NCI-H524 treated with DMSO at 0.1 percent for 48 hours (cell line): ENCODE data around the gene PRAF2.
A peak's percentile ranks its signal among the peaks of the same experiment; 100 is the strongest.

Experiments used
- DNase-seq: peaks from one replicate; lab custom pipeline; 2025; lab: John Stamatoyannopoulos, UW

The PRAF2 gene

GRCh38 chrX:49073601-49074575 lies at the start of gene PRAF2:
Gene PRAF2 (minus strand): TSS chrX:49074002. CDS start chrX:49073987, 15 bp downstream.
- DNase-seq: peak; percentile 52

GRCh38 chrX:49122499-49122898 lies 48.7 kb upstream of the PRAF2 start:
- DNase-seq: no peak

GRCh38 chrX:49120091-49120490 lies 46.3 kb upstream of the PRAF2 start:
- DNase-seq: no peak

- DNase-seq: no peak
Observed at GRCh38 chrX:49117581-49117980, 43.8 kb upstream of the PRAF2 start.

DNA sequence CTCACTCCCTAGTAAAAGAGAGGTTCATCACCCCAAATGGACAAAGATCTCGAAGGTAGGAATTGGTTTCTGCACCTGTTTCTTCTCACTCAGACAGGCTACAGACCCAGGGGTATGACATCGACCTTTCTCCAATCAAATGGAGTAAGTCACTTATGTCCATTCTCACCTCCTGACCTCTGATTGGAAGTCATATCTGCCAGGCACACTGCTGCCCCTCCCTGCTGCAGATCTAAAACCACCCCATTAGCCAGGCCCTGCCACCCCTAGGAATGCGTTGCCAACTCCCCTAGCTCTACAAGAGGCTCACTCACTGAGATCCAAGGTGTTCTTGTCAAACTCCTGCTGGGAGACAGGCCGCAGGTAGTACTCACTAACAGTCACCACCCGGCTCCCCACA lies 42.9 kb upstream of the PRAF2 start:
- no peak for DNase-seq

DNA sequence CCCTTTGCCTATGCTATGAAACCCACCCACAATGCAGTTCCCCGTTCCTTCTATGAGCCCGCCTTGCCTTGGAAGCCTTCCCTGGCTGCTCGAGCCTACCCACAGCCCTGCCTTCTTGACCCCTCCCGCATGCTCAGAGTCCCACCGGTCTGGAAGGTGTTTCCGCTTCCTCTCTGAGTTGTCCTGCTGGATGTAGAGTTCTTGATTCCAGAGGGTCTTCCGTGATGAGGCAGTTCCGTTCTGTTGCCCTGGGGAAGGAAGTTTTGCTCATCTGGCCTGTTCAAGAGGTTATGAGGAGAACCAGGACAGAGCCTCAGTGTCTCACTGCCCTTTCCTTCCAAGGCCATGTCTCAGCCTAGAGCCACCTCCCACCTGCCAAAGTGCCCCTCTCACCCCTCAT lies 42.3 kb upstream of the PRAF2 start:
- DNase-seq: no peak

- no peak for DNase-seq
Observed at GRCh38 chrX:49111791-49112190, 38.0 kb upstream of the PRAF2 start.

GRCh38 chrX:49110417-49110816 lies 36.6 kb upstream of the PRAF2 start:
- DNase-seq: no peak

GRCh38 chrX:49108641-49109040 lies 34.8 kb upstream of the PRAF2 start:
- DNase-seq: no peak

GRCh38 chrX:49106930-49107329 lies 33.1 kb upstream of the PRAF2 start:
- DNase-seq: no peak

DNA sequence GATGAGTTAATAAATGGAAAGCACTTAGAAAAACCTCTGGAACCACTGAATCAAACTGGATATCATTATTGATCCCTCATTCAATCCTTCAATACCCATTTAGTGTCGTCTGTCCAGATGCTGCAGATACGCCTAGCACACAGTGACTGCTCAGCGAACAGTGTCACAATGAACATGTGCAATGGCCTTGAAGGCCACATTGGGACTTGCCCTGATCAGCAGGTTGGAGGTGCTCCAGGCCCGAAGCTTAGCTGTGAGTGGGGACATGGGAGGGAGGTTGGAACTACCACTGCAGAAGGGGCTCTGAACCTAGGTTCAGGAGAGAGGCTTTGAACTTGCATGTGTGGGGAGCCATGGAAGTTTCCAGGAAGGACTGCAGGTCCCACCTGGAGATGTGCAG lies 32.5 kb upstream of the PRAF2 start:
- no peak for DNase-seq

DNA sequence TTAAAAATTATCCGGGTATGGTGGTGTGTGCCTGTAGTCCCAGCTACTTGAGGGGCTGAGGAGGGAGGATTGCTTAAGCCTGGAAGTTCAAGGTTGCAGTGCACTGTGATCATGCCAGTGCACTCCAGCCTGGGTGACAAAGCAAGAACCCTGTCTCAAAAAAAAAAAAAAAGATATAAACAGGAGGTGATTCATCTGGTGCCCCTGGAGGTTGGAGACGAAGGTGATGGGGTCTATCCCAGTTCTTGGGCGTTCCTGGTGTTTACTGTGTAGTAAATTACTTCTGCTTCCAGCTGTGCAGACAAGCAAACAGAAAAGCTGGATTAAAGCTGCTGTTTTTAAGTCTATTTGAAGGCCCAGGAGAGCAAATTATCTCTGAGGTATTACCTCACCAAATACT lies 29.8 kb upstream of the PRAF2 start:
- DNase-seq: no peak

DNA sequence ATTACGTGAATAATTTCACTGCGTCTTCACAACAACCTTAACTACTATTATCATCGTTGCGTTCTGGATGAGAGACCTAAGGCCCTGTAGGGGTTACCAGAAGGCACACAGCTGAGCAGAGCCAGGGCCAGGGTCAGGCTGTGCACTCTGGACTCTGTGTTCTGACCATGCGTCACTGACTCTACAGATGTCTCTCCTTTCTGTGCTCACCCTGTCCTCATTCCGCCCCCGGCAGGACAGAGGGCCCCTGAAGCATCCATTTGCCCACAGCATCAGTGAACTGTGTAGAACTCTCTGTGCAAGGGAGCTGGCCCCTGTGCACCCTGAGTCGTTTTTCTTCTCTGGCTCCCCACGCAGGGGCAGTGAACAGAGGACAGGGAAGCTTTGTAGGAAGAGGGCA lies 28.4 kb upstream of the PRAF2 start:
- DNase-seq: no peak

DNA sequence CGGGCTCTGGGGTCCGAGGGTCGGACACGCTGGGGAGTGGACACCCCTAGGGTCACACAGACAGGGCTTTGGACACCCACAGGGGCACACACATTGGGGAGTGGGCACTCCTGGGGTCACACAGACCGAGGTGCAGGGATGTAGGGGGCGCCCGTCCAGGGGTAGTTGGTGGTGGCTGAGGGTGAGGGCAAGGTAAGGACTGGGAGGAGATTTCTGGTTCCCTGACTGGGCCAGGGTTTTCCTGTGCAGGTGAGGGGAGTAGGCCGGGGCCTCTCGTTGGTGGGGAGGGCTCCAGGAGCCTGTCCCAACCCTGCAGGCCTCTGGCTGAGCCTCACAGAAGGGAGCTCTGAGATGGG lies 27.8 kb upstream of the PRAF2 start:
- no peak for DNase-seq

GRCh38 chrX:49100704-49101628 lies 27.2 kb upstream of the PRAF2 start:
- peak; percentile 77 for DNase-seq

DNA sequence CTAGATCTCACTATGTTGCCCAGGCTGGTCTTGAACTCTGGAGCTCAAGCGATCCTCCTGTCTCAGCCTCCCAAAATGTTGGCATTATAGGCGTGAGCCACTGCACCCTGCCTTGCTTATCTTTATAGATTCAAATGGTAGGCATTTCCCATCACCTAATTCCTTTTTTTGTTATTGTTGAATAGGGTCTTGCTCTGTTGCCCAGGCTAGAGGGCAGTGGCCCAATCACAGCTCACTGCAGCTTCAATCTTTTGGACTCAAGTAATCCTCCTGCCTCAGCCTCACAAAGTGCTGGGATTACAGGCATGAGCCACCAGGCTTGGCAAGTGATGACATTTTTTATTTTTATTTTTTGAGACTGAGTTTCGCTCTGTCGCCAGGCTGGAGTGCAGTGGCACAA lies 22.6 kb upstream of the PRAF2 start:
- no peak for DNase-seq

- no peak for DNase-seq
Observed at GRCh38 chrX:49089553-49089952, 15.8 kb upstream of the PRAF2 start.

DNA sequence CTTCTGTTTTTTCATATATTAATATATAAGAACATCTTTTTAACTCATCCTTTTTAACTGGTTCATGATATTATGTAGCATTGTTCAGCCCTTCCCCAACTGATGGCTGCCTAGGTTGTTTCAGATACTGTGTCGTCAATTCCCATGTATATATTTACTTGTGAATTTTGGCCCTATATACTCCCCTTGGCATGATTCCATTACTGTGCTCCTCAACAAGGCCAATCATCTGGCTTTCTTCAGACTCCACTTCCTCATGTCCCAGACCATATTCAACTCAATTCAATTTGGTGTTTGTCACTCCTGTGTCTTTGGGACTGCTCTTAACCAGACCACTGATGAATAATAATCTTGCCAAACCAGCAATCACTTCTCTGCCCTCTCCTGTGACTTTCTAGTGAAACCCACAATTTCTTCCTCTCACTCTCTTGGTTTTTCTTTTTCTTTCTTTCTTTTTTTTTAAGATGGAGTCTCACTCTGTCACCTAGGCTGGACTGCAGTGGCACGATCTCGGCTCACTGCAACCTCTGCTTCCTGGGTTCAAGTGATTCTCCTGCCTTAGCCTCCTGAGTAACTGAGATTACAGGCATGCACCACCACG lies 8.6 kb upstream of the PRAF2 start:
- DNase-seq: no peak

DNA sequence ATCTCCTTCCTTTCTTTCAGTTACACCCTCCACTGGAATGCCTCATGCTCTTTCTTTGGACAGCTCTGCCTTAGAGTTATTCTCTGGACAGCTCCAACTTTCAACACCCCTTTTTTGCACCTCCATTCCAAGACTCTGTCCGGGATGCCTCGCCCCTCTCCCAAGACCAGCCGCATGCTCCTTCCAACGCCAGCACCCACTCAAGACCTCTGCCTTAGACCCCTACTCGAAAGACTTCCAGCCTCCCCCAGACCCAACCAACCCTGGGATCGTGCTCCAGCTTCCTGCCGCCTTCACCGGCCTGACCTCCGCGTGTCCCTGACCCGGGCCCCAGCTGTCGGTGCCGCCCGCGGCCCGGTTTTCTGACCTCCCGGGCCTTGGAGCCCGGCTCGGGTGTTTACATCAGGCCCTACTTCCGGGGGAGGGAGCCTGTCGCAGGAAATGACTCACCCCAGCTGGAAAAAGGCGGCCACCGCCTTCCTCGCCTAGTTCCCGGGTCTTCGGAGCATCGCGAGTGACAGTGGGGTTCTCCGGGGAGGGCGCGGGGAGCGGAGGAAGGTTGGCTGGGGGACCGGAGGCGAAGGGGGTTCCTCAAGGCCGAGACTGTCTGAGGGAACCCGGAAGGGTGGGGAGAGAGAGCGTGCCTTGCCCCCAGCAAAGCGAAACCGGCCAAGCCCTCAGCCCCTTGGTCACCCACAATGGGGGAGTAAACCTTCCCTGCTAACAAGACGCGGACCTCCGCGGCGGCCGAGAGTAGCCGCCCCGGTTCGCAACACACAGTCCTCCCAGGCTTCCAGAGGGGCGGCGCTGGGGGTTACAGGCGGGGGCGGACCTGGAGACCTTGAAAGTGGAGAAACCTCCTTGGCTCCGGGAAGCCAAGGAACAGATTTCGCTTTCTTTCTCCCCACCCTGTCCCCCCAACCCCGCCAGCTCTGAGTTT lies 6.0 kb upstream of the PRAF2 start, which contains the start of gene WDR45:
WDR45 (minus strand) TSS at position 399 of the 940 bp plus-strand sequence. CDS start 1,792 bp downstream, outside the sequence.
- DNase-seq: no peak

- no peak for DNase-seq
Observed at GRCh38 chrX:49077941-49078340, 4.1 kb upstream of the PRAF2 start.

DNA sequence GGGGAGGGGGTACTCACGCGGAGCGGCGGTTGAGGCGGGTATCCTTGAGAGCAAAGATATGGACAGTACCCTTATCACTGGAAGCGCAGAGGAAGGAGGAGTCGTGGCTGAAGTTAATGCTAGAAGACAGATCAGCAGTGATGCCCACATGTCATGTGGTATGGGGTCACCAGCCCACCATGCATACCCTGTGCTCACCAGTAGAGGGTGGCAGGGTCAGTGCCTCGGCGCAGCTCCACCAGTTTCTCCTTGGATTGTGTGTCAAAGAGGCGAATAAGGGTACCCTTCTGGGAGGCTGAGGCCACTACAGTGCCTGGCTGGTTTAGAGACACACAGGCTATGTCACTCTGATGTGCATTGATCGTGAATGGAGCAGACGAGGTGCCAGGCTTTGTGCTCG lies 1.5 kb upstream of the PRAF2 start:
- DNase-seq: no peak
